ENCODE measurements around the gene LDHAL6B. TPM values are rescaled to one million over a fixed set of nuclear protein-coding genes. Genes with fewer than 3 reads are reported as not detected.

The LDHAL6B gene
- total and polyA plus RNA-seq, 2 donors = not detected

- H3K36me3 ChIP-seq (ENCODE audit: control insufficient read depth in 2 of 2, insufficient read depth in 2 of 2, low read length in 1 of 2) = no peaks in the 10 kb centered on the region
- WGBS = 96% methylated on average over 4 of the region's 4 CpGs
These were observed 20.1 kb upstream of the LDHAL6B start for GRCh38 chr15:59186501-59186900.

GRCh38 chr15:59189241-59189640, 17.4 kb upstream of the LDHAL6B start:
- Histone ChIP-seq H3K9me3 (ENCODE audit: control insufficient read depth in 2 of 2, insufficient read depth in 1 of 2, low read length in 1 of 2) (no peaks in the 10 kb centered on the region), H3K4me1 (ENCODE audit: control insufficient read depth in 2 of 2, insufficient read depth in 2 of 2, low read length in 2 of 2) (peaks cover 0 to 3% of the 10 kb centered on the region in 2 donors)
- WGBS = 98% methylated on average over 5 of the region's 5 CpGs

More at GRCh38 chr15:59186501-59186900, 20.1 kb upstream of the LDHAL6B start:
- Histone ChIP-seq H3K4me3 (ENCODE audit: low read length in 2 of 2) (no peak overlapping the region), H3K9me3 (ENCODE audit: control insufficient read depth in 2 of 2, insufficient read depth in 1 of 2, low read length in 1 of 2) (peaks cover 0 to 5% of the 10 kb centered on the region in 2 donors), H3K27me3 (ENCODE audit: control insufficient read depth in 2 of 2, insufficient read depth in 1 of 2, low read length in 1 of 2) (no peaks in the 10 kb centered on the region), H3K4me1 (ENCODE audit: control insufficient read depth in 2 of 2, insufficient read depth in 2 of 2, low read length in 2 of 2) (no peaks in the 10 kb centered on the region), H3K27ac (ENCODE audit: low read depth in 1 of 2, low read length in 1 of 2) (no peak overlapping the region)
- DNase-seq (ENCODE audit: low read depth in 6 of 9, low spot score in 9 of 9) = no peak

GRCh38 chr15:59190291-59190690, 16.4 kb upstream of the LDHAL6B start:
- H3K4me3 ChIP-seq (ENCODE audit: low read length in 2 of 2) = no peak overlapping the region
- no peak overlapping the region for H3K27ac ChIP-seq (ENCODE audit: low read depth in 1 of 2, low read length in 1 of 2)
- DNase-seq (ENCODE audit: low read depth in 6 of 9, low spot score in 9 of 9) = no peak
- H3K4me1 ChIP-seq (ENCODE audit: control insufficient read depth in 2 of 2, insufficient read depth in 2 of 2, low read length in 2 of 2) = peaks cover 0 to 9% of the 10 kb centered on the region in 2 donors
- H3K36me3 ChIP-seq (ENCODE audit: control insufficient read depth in 2 of 2, insufficient read depth in 2 of 2, low read length in 1 of 2) = no peaks in the 10 kb centered on the region
- no peaks in the 10 kb centered on the region for H3K27me3 ChIP-seq (ENCODE audit: control insufficient read depth in 2 of 2, insufficient read depth in 1 of 2, low read length in 1 of 2)
- 98% methylated on average over 7 of the region's 7 CpGs for WGBS
- H3K9me3 ChIP-seq (ENCODE audit: control insufficient read depth in 2 of 2, insufficient read depth in 1 of 2, low read length in 1 of 2) = no peaks in the 10 kb centered on the region

More at GRCh38 chr15:59189241-59189640, 17.4 kb upstream of the LDHAL6B start:
- no peak for DNase-seq (ENCODE audit: low read depth in 6 of 9, low spot score in 9 of 9)
- H3K36me3 ChIP-seq (ENCODE audit: control insufficient read depth in 2 of 2, insufficient read depth in 2 of 2, low read length in 1 of 2) = no peaks in the 10 kb centered on the region
- no peak overlapping the region for H3K4me3 ChIP-seq (ENCODE audit: low read length in 2 of 2)
- H3K27me3 ChIP-seq (ENCODE audit: control insufficient read depth in 2 of 2, insufficient read depth in 1 of 2, low read length in 1 of 2) = no peaks in the 10 kb centered on the region
- no peak overlapping the region for H3K27ac ChIP-seq (ENCODE audit: low read depth in 1 of 2, low read length in 1 of 2)

GRCh38 chr15:59191855-59192237, 14.8 kb upstream of the LDHAL6B start:
- WGBS = 96% methylated on average over 6 of the region's 6 CpGs
- H3K27ac ChIP-seq (ENCODE audit: low read depth in 1 of 2, low read length in 1 of 2) = no peak overlapping the region
- no peaks in the 10 kb centered on the region for H3K36me3 ChIP-seq (ENCODE audit: control insufficient read depth in 2 of 2, insufficient read depth in 2 of 2, low read length in 1 of 2)

GRCh38 chr15:59194639-59195325, 11.9 kb upstream of the LDHAL6B start:
- DNase-seq (ENCODE audit: low read depth in 6 of 9, low spot score in 9 of 9) = no peak
- H3K27me3 ChIP-seq (ENCODE audit: control insufficient read depth in 2 of 2, insufficient read depth in 1 of 2, low read length in 1 of 2) = no peaks in the 10 kb centered on the region
- H3K4me3 ChIP-seq (ENCODE audit: low read length in 2 of 2) = no peak overlapping the region
- no peak overlapping the region for H3K27ac ChIP-seq (ENCODE audit: low read depth in 1 of 2, low read length in 1 of 2)
- H3K36me3 ChIP-seq (ENCODE audit: control insufficient read depth in 2 of 2, insufficient read depth in 2 of 2, low read length in 1 of 2) = no peaks in the 10 kb centered on the region
- H3K4me1 ChIP-seq (ENCODE audit: control insufficient read depth in 2 of 2, insufficient read depth in 2 of 2, low read length in 2 of 2) = peaks cover 0 to 9% of the 10 kb centered on the region in 2 donors
- 85% methylated on average over 10 of the region's 10 CpGs for WGBS
- H3K9me3 ChIP-seq (ENCODE audit: control insufficient read depth in 2 of 2, insufficient read depth in 1 of 2, low read length in 1 of 2) = no peaks in the 10 kb centered on the region

More at GRCh38 chr15:59191855-59192237, 14.8 kb upstream of the LDHAL6B start:
- Histone ChIP-seq H3K4me3 (ENCODE audit: low read length in 2 of 2) (no peak overlapping the region), H3K27me3 (ENCODE audit: control insufficient read depth in 2 of 2, insufficient read depth in 1 of 2, low read length in 1 of 2) (no peaks in the 10 kb centered on the region), H3K9me3 (ENCODE audit: control insufficient read depth in 2 of 2, insufficient read depth in 1 of 2, low read length in 1 of 2) (no peaks in the 10 kb centered on the region), H3K4me1 (ENCODE audit: control insufficient read depth in 2 of 2, insufficient read depth in 2 of 2, low read length in 2 of 2) (peaks cover 0 to 9% of the 10 kb centered on the region in 2 donors)
- DNase-seq (ENCODE audit: low read depth in 6 of 9, low spot score in 9 of 9) = no peak

GRCh38 chr15:59196416-59196815, 10.2 kb upstream of the LDHAL6B start:
- Histone ChIP-seq H3K4me1 (ENCODE audit: control insufficient read depth in 2 of 2, insufficient read depth in 2 of 2, low read length in 2 of 2) (peaks cover 0 to 9% of the 10 kb centered on the region in 2 donors), H3K4me3 (ENCODE audit: low read length in 2 of 2) (no peak overlapping the region), H3K9me3 (ENCODE audit: control insufficient read depth in 2 of 2, insufficient read depth in 1 of 2, low read length in 1 of 2) (no peaks in the 10 kb centered on the region), H3K27ac (ENCODE audit: low read depth in 1 of 2, low read length in 1 of 2) (no peak overlapping the region), H3K36me3 (ENCODE audit: control insufficient read depth in 2 of 2, insufficient read depth in 2 of 2, low read length in 1 of 2) (no peaks in the 10 kb centered on the region), H3K27me3 (ENCODE audit: control insufficient read depth in 2 of 2, insufficient read depth in 1 of 2, low read length in 1 of 2) (no peaks in the 10 kb centered on the region)
- no peak for DNase-seq (ENCODE audit: low read depth in 6 of 9, low spot score in 9 of 9)
- 88% methylated on average over 2 of the region's 2 CpGs for WGBS

- Histone ChIP-seq H3K36me3 (ENCODE audit: control insufficient read depth in 2 of 2, insufficient read depth in 2 of 2, low read length in 1 of 2) (no peaks in the 10 kb centered on the region), H3K4me3 (ENCODE audit: low read length in 2 of 2) (no peak overlapping the region)
- 93% methylated on average over 2 of the region's 2 CpGs for WGBS
These were observed 9.2 kb upstream of the LDHAL6B start for GRCh38 chr15:59197454-59197853.

GRCh38 chr15:59199626-59200465, 6.8 kb upstream of the LDHAL6B start:
- DNase-seq (ENCODE audit: low read depth in 6 of 9, low spot score in 9 of 9) = no peak
- H3K27ac ChIP-seq (ENCODE audit: low read depth in 1 of 2, low read length in 1 of 2) = no peak overlapping the region

More at GRCh38 chr15:59197454-59197853, 9.2 kb upstream of the LDHAL6B start:
- Histone ChIP-seq H3K9me3 (ENCODE audit: control insufficient read depth in 2 of 2, insufficient read depth in 1 of 2, low read length in 1 of 2) (no peaks in the 10 kb centered on the region), H3K4me1 (ENCODE audit: control insufficient read depth in 2 of 2, insufficient read depth in 2 of 2, low read length in 2 of 2) (peaks cover 0 to 5% of the 10 kb centered on the region in 2 donors), H3K27ac (ENCODE audit: low read depth in 1 of 2, low read length in 1 of 2) (no peak overlapping the region), H3K27me3 (ENCODE audit: control insufficient read depth in 2 of 2, insufficient read depth in 1 of 2, low read length in 1 of 2) (no peaks in the 10 kb centered on the region)
- DNase-seq (ENCODE audit: low read depth in 6 of 9, low spot score in 9 of 9) = no peak

GRCh38 chr15:59200560-59200959, 6.1 kb upstream of the LDHAL6B start:
- 97% methylated on average over 9 of the region's 9 CpGs for WGBS
- H3K9me3 ChIP-seq (ENCODE audit: control insufficient read depth in 2 of 2, insufficient read depth in 1 of 2, low read length in 1 of 2) = no peaks in the 10 kb centered on the region
- no peak for DNase-seq (ENCODE audit: low read depth in 6 of 9, low spot score in 9 of 9)
- no peaks in the 10 kb centered on the region for H3K36me3 ChIP-seq (ENCODE audit: control insufficient read depth in 2 of 2, insufficient read depth in 2 of 2, low read length in 1 of 2)
- no peaks in the 10 kb centered on the region for H3K4me1 ChIP-seq (ENCODE audit: control insufficient read depth in 2 of 2, insufficient read depth in 2 of 2, low read length in 2 of 2)
- no peaks in the 10 kb centered on the region for H3K27me3 ChIP-seq (ENCODE audit: control insufficient read depth in 2 of 2, insufficient read depth in 1 of 2, low read length in 1 of 2)
- H3K4me3 ChIP-seq (ENCODE audit: low read length in 2 of 2) = no peak overlapping the region
- no peak overlapping the region for H3K27ac ChIP-seq (ENCODE audit: low read depth in 1 of 2, low read length in 1 of 2)

More at GRCh38 chr15:59199626-59200465, 6.8 kb upstream of the LDHAL6B start:
- no peaks in the 10 kb centered on the region for H3K27me3 ChIP-seq (ENCODE audit: control insufficient read depth in 2 of 2, insufficient read depth in 1 of 2, low read length in 1 of 2)
- WGBS = 97% methylated on average over 10 of the region's 10 CpGs
- no peak overlapping the region for H3K4me3 ChIP-seq (ENCODE audit: low read length in 2 of 2)
- no peaks in the 10 kb centered on the region for H3K36me3 ChIP-seq (ENCODE audit: control insufficient read depth in 2 of 2, insufficient read depth in 2 of 2, low read length in 1 of 2)
- H3K4me1 ChIP-seq (ENCODE audit: control insufficient read depth in 2 of 2, insufficient read depth in 2 of 2, low read length in 2 of 2) = peaks cover 0 to under 1% of the 10 kb centered on the region in 2 donors
- H3K9me3 ChIP-seq (ENCODE audit: control insufficient read depth in 2 of 2, insufficient read depth in 1 of 2, low read length in 1 of 2) = no peaks in the 10 kb centered on the region

Measured in thymus (tissue), 11 donors.